22Rv1 (cell line): ENCODE results near the gene IMPDH2.

ENCODE experiments used
- ZFX ChIP-seq: fragments of 450-650 bp; IDR thresholded peaks from 2 replicates; pipeline ENCODE4 v1.6.1; 2017; ENCODE audit warnings: antibody characterized with exemption, borderline replicate concordance
- TF ChIP-seq, protein P1 (sequence below): fragments of 450-650 bp; IDR thresholded peaks from 2 replicates; pipeline ENCODE4 v1.5.1; 2017; ENCODE audit warnings: mild to moderate bottlenecking

DNA sequence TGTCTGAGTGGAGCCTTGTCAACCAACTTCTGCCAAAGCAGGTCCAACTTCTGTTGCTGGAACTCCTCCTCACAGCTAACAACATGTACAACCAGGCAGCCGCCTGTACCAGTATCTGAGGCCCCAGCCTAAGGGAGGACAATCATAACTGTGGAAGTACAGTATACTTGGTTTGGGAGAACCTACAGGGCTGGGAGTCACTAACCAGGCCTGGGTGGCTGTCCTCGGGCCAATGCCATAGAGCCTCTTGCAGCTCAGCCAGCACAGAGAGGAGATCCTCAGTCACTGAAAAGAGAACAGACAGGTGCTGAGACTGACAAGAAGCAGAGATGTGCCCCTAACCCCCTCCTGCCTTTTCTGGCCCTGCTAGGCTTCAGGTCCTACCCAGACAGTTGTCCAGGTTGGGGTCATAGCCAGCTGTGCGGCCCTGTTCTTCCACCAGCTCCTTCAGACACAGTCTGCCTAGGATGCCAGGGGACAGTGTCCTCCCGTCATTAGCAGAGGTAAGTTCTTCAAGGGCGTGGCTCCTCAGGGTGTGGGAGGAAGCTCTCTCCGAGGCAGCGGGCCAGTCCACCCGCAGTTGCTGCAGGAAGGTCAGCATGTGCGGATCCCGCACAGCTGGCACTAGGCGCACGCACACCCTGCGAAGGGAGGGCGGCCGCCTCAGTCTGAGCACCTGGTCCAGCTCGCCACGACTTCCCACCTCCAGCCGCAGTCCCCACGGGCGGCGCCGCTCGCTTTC, 11.8 kb downstream of the IMPDH2 start:
- TF ChIP-seq, protein P1, sequence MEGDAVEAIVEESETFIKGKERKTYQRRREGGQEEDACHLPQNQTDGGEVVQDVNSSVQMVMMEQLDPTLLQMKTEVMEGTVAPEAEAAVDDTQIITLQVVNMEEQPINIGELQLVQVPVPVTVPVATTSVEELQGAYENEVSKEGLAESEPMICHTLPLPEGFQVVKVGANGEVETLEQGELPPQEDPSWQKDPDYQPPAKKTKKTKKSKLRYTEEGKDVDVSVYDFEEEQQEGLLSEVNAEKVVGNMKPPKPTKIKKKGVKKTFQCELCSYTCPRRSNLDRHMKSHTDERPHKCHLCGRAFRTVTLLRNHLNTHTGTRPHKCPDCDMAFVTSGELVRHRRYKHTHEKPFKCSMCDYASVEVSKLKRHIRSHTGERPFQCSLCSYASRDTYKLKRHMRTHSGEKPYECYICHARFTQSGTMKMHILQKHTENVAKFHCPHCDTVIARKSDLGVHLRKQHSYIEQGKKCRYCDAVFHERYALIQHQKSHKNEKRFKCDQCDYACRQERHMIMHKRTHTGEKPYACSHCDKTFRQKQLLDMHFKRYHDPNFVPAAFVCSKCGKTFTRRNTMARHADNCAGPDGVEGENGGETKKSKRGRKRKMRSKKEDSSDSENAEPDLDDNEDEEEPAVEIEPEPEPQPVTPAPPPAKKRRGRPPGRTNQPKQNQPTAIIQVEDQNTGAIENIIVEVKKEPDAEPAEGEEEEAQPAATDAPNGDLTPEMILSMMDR = no peak
- TF ChIP-seq ZFX = no peak
